Sigmoid colon (tissue), 3 donors: ENCODE results near the gene FUT8.

ENCODE experiments used
- CTCF ChIP-seq, 4 experiments: fragments of 450-650 bp in 3 of 4; fragments of 200-600 bp in 1 of 4; IDR thresholded peaks; one replicate each; pipeline ENCODE4 v1.5.1; 2016 to 2019; ENCODE audit warnings: antibody characterized with exemption in 4 of 4, mild to moderate bottlenecking in 3 of 4, moderate library complexity in 2 of 4
- POLR2A ChIP-seq, 2 donors: fragments of 450-650 bp; IDR thresholded peaks; one replicate each; pipeline ENCODE4 v1.6.1; 2016; ENCODE audit warnings: antibody characterized with exemption in 2 of 2, mild to moderate bottlenecking in 2 of 2, moderate library complexity in 2 of 2

GRCh38 chr14:65580973-65581372, 168.4 kb downstream of the FUT8 start:
- TF ChIP-seq POLR2A (IDR thresholded peaks at IDR 0.05) (no peak), CTCF (IDR thresholded peaks at IDR 0.05) (no peak)
